GM13977 (cell line): ENCODE data around the gene BCAN.
"Not testable (repeated sequence)": the region's sequence is repeated elsewhere in the genome, so short reads cannot be mapped to it uniquely, and the experiment has no call there.

Experiments
- DNase-seq: peaks from one replicate; pipeline ENCODE4 v3.0.0; 2012; ENCODE audit warnings: low spot score
- CTCF ChIP-seq: IDR thresholded peaks from 2 replicates; pipeline ENCODE4 v1.5.1; 2012; ENCODE audit warnings: mild to moderate bottlenecking, control low read depth; ENCODE audit not compliant: insufficient read depth; ENCODE audit errors: extremely low read depth, missing control alignments
- in situ Hi-C: fragments of 300-500 bp; cut with MboI; formaldehyde crosslinking; loops from one replicate; pipeline ENCODE4 v1.12.0; 2022; ENCODE audit warnings: low sequenced_read_pairs, low pct_unique_long_range_greater_than_20kb, mixed read lengths, inconsistent platforms; ENCODE audit not compliant: unreplicated experiment

BCAN gene

GRCh38 chr1:156601892-156602291 lies 40.0 kb upstream of the BCAN start:
- no peak for DNase-seq
- in situ Hi-C loops: loop anchor here (10.0 kb wide), 1 partner anchor 147 kb away; no protein-coding TSS in a partner anchor
- TF ChIP-seq CTCF: no peak

GRCh38 chr1:156602557-156602993 lies 39.3 kb upstream of the BCAN start:
- no peak for DNase-seq
- peak; percentile 39 for TF ChIP-seq CTCF
- in situ Hi-C loops: loop anchor here (10.0 kb wide), 1 partner anchor 148 kb away; no protein-coding TSS in a partner anchor

GRCh38 chr1:156607344-156607743 lies 34.6 kb upstream of the BCAN start:
- DNase-seq: not testable (repeated sequence)
- in situ Hi-C loops: loop anchor here (10.0 kb wide), 1 partner anchor 153 kb away; no protein-coding TSS in a partner anchor

GRCh38 chr1:156608036-156608674 lies 33.8 kb upstream of the BCAN start:
- peak; percentile 81 for TF ChIP-seq CTCF
- peak; percentile 70 for DNase-seq
- in situ Hi-C loops: loop anchor here (10.0 kb wide), 1 partner anchor 153 kb away; no protein-coding TSS in a partner anchor

- peak; percentile 68 for TF ChIP-seq CTCF
- DNase-seq: peak; percentile 58
- in situ Hi-C loops: loop anchor here (10.0 kb wide), 1 partner anchor 154 kb away; no protein-coding TSS in a partner anchor
Observed at GRCh38 chr1:156608981-156609380, 32.9 kb upstream of the BCAN start.

- in situ Hi-C loops: loop anchor here (10.0 kb wide), 1 partner anchor 225 kb away; no protein-coding TSS in a partner anchor
- DNase-seq: not testable (repeated sequence)
Observed at GRCh38 chr1:156610072-156610471, 31.8 kb upstream of the BCAN start.

- TF ChIP-seq CTCF: no peak
- DNase-seq: no peak
- in situ Hi-C loops: loop anchor here (10.0 kb wide), 1 partner anchor 228 kb away; no protein-coding TSS in a partner anchor
Observed at GRCh38 chr1:156612666-156613065, 29.3 kb upstream of the BCAN start.

GRCh38 chr1:156615946-156616345 lies 26.0 kb upstream of the BCAN start:
- DNase-seq: no peak
- in situ Hi-C loops: loop anchor here (10.0 kb wide), 1 partner anchor 231 kb away; no protein-coding TSS in a partner anchor

More at GRCh38 chr1:156615946-156616345, 26.0 kb upstream of the BCAN start:
- no peak for TF ChIP-seq CTCF
